Gastroesophageal sphincter (tissue), 4 donors: Measurements from ENCODE around the gene DEGS1. TPM values are rescaled to one million over a fixed set of nuclear protein-coding genes. Genes with fewer than 3 reads are reported as not detected.

ENCODE experiments used
- ATAC-seq: fragments of 150-250 bp; one replicate; pipeline ENCODE4 v1.9.1; 2016; ENCODE audit warnings: mild to moderate bottlenecking, moderate library complexity
- H3K27ac ChIP-seq, 4 donors: fragments of 200-600 bp; sonication (generic) in 3 of 4; 1 replicate in 3 of 4; 2 replicates in 1 of 4; pipeline ENCODE4 v1.5.1; 2016 to 2019
- H3K27me3 ChIP-seq: fragments of 200-600 bp; sonication (generic); one replicate; pipeline ENCODE4 v1.5.1; 2019
- H3K36me3 ChIP-seq, 2 donors: fragments of 200-600 bp; sonication (generic); one replicate each; pipeline ENCODE4 v1.5.1; 2019; ENCODE audit warnings: control low read depth in 1 of 2
- H3K4me1 ChIP-seq, 3 donors: fragments of 200-600 bp; sonication (generic); 1 replicate in 2 of 3; 2 replicates in 1 of 3; pipeline ENCODE4 v1.5.1; 2016 to 2019; ENCODE audit warnings: control low read depth in 2 of 3
- H3K4me3 ChIP-seq, 2 donors: fragments of 200-600 bp; sonication (generic); one replicate each; pipeline ENCODE4 v1.5.1; 2019; ENCODE audit warnings: mild to moderate bottlenecking in 1 of 2, moderate library complexity in 1 of 2
- H3K9me3 ChIP-seq, 3 donors: fragments of 200-600 bp; sonication (generic); one replicate each; pipeline ENCODE4 v1.5.1; 2017 to 2019; ENCODE audit warnings: control low read depth in 2 of 3
- EP300 ChIP-seq: sonication (generic); formaldehyde crosslinking; IDR thresholded peaks from one replicate; pipeline ENCODE4 v1.6.1; 2017; ENCODE audit warnings: antibody characterized with exemption, mild to moderate bottlenecking
- POLR2A ChIP-seq, 2 donors: fragments of 450-650 bp; IDR thresholded peaks; one replicate each; pipeline ENCODE4 v1.6.1; 2017; ENCODE audit warnings: antibody characterized with exemption in 2 of 2, mild to moderate bottlenecking in 2 of 2, moderate library complexity in 1 of 2
- POLR2AphosphoS5 ChIP-seq: sonication (generic); formaldehyde crosslinking; IDR thresholded peaks from one replicate; pipeline ENCODE4 v1.6.1; 2017; ENCODE audit warnings: antibody characterized with exemption
- WGBS, 2 donors: methylation state at CpG; one replicate each; pipeline ENCODE4 v1.1.5; 2018; ENCODE audit warnings: low coverage in 1 of 2; 5-methylcytosine and 5-hydroxymethylcytosine counted together
- total RNA-seq, 4 donors: library from RNA; depleted of rRNA; stranded (reverse); fragments of >200 nt; gene quantifications; one replicate each; pipeline ENCODE4 v1.1.0, GENCODE V29; 2016
- TF ChIP-seq, protein P1 (sequence below), 4 experiments: fragments of 200-600 bp in 2 of 4; fragments of 450-650 bp in 2 of 4; sonication (generic) in 1 of 4; IDR thresholded peaks; one replicate each; pipeline ENCODE4 v1.5.1; 2017 to 2019; ENCODE audit warnings: antibody characterized with exemption in 4 of 4, mild to moderate bottlenecking in 2 of 4, moderate library complexity in 2 of 4

DEGS1 gene
- total RNA-seq, 4 donors from 2014 or later: 118 to 150 (median 138) TPM

DNA sequence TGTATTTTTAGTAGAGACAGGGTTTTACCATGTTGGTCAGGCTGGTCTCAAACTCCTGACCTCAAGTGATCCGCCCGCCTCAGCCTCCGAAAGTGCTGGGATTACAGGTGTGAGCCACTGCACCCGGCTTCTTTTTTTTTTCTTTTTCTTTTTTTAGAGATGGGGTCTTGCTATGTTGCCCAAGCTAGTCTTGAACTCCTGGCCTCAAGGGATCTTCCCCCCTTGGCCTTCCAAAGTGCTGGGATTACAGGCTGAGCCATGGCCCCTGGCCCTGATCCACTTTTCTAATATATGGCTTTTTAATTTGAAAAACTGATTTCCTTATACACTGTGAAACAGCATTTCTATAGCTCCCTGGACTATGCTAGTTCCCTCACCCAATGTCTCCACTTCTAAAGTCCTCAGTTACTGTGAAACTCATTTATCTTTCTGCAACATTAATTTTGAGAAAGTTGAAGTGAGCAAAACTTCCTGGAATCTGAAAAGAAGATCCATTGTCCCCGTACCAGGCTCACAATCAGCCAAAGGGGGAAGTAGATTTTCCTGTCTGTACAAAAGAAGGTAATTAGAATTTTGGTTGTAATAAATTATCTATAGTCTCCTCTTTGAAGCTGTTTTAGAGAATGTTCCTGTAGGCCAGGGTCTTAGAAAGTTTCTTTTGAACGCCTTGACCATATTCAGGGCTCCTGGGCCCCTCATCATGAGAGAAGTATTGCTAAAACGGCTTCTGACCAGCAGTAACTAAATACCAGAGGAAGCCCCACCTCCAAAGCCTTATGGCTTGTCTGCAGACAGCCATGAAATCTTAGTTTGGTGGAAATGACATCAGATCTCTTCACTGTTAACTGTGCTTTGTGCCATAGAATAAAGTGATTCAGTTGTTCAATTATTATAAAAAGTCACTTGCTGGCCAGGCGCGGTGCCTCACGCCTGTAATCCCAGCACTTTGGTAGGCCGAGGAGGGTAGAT lies 34.9 kb downstream of the DEGS1 start:
- Histone ChIP-seq H3K27me3 (no peaks in the 10 kb centered on the region), H3K4me3 (no peak overlapping the region), H3K36me3 (no peaks in the 10 kb centered on the region), H3K9me3 (no peaks in the 10 kb centered on the region), H3K4me1 (peaks cover 0 to 18% (median 0%) of the 10 kb centered on the region in 3 donors), H3K27ac (no peak overlapping the region)
- TF ChIP-seq POLR2AphosphoS5: no peak
- no peak for TF ChIP-seq POLR2A (IDR thresholded peaks at IDR 0.05)
- TF ChIP-seq EP300: no peak
- TF ChIP-seq, protein P1, sequence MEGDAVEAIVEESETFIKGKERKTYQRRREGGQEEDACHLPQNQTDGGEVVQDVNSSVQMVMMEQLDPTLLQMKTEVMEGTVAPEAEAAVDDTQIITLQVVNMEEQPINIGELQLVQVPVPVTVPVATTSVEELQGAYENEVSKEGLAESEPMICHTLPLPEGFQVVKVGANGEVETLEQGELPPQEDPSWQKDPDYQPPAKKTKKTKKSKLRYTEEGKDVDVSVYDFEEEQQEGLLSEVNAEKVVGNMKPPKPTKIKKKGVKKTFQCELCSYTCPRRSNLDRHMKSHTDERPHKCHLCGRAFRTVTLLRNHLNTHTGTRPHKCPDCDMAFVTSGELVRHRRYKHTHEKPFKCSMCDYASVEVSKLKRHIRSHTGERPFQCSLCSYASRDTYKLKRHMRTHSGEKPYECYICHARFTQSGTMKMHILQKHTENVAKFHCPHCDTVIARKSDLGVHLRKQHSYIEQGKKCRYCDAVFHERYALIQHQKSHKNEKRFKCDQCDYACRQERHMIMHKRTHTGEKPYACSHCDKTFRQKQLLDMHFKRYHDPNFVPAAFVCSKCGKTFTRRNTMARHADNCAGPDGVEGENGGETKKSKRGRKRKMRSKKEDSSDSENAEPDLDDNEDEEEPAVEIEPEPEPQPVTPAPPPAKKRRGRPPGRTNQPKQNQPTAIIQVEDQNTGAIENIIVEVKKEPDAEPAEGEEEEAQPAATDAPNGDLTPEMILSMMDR (IDR thresholded peaks at IDR 0.05): no peak
- 67 to 78% methylated on average over 3 to 11 of the region's 11 CpGs for WGBS, 2 donors
- no peak for ATAC-seq

DNA sequence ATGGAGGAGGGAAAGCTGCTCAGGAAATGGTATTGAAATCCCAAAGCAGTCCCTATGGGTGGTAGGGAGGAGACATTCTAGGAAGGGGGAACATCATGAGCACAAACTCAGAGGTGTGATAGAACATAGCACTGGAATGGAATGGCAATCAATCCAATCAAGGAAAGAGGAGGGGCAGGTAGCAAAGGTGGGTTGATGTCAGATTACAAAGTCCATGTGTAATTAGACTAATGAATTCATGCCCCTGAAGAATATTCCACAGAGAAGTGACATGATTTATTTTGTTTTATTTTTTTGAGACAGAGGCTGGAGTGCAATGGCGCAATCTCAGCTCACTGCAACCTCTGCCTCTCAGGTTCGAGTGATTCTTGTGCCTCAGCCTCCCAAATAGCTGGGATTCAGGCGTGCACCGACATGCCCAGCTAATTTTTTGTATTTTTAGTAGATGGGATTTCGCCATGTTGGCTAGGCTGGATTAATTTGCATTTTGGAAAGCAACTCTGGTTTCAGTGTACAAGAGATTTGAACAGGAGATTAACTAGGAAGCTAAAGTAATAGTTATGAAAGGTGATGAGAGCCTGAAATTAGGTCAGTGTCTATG lies 36.1 kb downstream of the DEGS1 start:
- TF ChIP-seq POLR2AphosphoS5: no peak
- TF ChIP-seq, protein P1 (IDR thresholded peaks at IDR 0.05): no peak
- no peak for TF ChIP-seq EP300
- TF ChIP-seq POLR2A (IDR thresholded peaks at IDR 0.05): no peak
- peaks cover 0 to 19% (median 2%) of the 10 kb centered on the region in 3 donors for H3K4me1 ChIP-seq
- ATAC-seq: no peak
- no peak overlapping the region for H3K27ac ChIP-seq
- H3K36me3 ChIP-seq: no peaks in the 10 kb centered on the region
- H3K27me3 ChIP-seq: no peaks in the 10 kb centered on the region
- WGBS, 2 donors: 91 to 94% methylated on average over 4 of the region's 5 CpGs
- no peaks in the 10 kb centered on the region for H3K9me3 ChIP-seq
- H3K4me3 ChIP-seq: no peak overlapping the region

DNA sequence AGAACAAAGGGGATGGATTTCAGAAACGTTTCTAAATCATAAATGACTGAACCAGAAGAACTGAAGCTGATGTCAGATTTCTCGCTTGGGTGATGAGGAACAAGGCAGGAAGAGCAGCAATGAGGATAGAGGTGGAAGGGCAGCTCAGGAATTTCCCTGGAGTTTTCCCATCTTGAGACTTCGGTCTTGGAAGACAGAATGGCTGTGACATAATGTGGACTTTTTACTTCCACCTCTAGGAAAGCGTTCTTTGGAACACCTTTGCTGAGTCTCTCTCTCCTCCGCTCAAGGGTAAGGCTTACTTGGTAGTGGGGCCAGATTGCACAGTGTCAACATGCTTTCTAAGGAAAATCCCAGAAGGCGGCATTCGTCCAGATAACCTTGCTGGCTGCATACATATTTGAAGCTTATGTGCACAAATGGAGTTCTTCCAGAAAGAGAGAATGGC lies 36.6 kb downstream of the DEGS1 start:
- H3K27me3 ChIP-seq: no peaks in the 10 kb centered on the region
- no peaks in the 10 kb centered on the region for H3K36me3 ChIP-seq
- H3K4me1 ChIP-seq: peaks cover 0 to 25% (median 7%) of the 10 kb centered on the region in 3 donors
- 61 to 71% methylated on average over 6 to 7 of the region's 7 CpGs for WGBS, 2 donors
- no peak overlapping the region for H3K27ac ChIP-seq
- no peak overlapping the region for H3K4me3 ChIP-seq
- ATAC-seq: no peak
- TF ChIP-seq, protein P1 (IDR thresholded peaks at IDR 0.05): no peak
- TF ChIP-seq POLR2A (IDR thresholded peaks at IDR 0.05): no peak
- no peaks in the 10 kb centered on the region for H3K9me3 ChIP-seq

DNA sequence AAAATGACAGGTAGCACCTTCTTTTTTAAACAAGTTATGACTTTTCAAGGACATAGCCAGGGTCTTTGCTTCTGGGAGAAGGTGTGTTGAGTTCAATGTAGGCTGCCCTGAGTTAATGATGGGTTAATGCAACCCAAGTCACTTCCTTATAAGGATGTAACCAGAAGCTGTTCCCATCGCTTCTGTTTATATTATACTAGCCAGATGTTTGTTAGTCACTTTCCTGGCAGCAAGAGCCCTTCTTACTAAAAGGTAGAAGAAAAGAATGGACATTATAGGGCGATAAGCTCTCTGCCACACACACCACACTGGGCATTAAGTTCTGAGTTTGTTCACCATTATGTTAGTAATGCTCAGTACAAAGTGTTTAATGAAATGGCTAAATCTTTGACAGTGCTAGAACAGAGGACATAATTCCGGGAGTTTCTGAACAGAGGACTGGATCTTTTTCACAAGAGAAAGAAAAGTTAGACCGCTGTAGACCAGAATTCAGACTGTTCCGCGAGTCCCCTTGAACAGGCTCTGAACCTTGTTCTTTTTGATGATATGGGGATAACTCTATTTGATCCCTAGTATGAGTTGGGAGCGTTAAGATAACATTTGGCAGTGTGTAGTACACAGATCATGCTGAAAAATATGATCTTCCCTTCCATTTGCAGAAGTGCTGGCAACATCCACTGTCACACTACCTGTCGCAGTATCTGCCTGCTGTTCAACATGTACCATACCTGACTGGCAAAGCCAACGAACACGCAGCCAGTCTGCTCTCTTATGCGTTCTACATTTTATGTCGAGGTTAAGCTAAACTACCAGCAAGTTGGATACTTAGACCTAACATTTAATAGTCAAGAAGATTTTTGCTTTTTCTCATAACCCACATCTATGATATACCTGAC lies 41.0 kb downstream of the DEGS1 start:
- TF ChIP-seq POLR2AphosphoS5 (peak; percentile 71), POLR2A (IDR thresholded peaks at IDR 0.05) (no peak)
- Histone ChIP-seq H3K4me1 (peaks cover 0 to 19% (median 7%) of the 10 kb centered on the region in 3 donors), H3K4me3 (peak overlapping the region in 1 of 2 donors; percentile 4), H3K9me3 (no peaks in the 10 kb centered on the region), H3K36me3 (peaks cover 0 to 28% of the 10 kb centered on the region in 2 donors), H3K27ac (peak overlapping the region; percentile 57 to 74 (median 70)), H3K27me3 (no peaks in the 10 kb centered on the region)
- peak; percentile 66 for ATAC-seq
- WGBS, 2 donors: 39 to 45% methylated on average over 12 of the region's 12 CpGs
